ENCODE data around the gene FAM170B.

FAM170B gene

DNA sequence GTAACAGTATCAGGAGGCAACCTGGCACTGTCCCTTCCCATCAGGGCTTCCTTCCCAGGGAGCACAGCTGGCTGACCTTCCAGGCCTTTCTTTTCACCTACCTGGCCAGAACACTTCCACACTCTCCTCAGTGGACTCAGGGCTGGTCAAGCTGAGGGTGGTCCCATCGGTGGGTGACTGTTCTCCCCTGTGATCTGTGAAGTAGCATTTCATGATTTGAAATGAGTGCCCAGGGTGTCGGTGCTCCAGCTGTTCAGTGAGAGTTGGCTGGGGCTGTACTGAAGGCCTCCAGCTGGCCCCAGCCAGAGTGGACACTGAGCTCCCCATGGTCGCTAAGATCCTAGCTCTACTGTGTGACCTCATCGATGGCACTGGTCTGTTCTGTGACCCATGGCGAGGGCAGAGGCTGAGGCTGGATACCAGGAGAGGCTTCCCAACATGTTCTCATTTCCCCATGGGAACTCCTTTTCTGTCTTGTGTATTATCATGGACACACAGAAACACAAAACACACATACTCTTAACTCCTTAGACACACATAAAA is at the start of gene FAM170B:
Gene FAM170B, minus strand, starts transcription at position 316 of the 543 bp plus-strand sequence. Its CDS starts 103 bp downstream, at position 213.
- DNase-seq, result no peak

DNA sequence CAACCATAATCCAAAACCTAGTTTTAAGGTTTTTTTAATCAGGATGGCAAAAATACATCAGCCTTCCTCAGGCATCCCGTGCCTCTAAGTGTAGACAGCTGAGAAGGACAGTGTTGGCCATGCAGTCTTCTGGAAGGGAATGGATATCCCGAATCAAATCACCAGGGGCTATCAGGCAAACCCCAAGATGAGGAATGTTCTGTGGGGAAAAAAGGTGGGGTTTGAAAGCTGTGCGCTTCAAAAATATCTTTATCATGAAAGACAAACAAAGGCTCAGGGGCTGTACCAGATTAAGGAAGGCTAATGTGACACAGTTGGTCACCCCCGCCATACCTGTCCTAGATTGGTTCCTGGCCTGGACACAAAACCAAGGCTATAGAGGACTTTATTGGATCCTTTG is 49.0 kb upstream of the FAM170B start:
- DNase-seq, result no peak

DNA sequence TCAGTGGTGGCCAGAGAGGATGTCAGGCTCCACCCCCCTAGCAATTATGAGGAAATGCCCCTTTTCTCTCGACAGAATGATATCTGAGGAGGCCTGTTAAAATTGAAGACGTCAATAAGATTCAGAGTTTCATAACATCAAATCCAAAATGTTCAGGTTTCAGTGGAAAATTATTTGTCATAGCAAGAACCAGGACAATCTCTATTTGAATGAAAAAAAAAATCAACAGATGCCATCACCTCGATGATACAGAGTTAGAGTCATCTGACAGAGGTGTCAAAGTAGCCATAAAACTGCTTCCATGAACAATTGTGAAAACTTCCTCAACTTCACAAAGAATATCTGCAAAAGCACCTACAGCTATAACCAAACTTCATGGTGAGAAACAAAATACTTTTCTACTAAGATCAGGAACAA is 46.6 kb upstream of the FAM170B start:
- DNase-seq, result no peak

DNA sequence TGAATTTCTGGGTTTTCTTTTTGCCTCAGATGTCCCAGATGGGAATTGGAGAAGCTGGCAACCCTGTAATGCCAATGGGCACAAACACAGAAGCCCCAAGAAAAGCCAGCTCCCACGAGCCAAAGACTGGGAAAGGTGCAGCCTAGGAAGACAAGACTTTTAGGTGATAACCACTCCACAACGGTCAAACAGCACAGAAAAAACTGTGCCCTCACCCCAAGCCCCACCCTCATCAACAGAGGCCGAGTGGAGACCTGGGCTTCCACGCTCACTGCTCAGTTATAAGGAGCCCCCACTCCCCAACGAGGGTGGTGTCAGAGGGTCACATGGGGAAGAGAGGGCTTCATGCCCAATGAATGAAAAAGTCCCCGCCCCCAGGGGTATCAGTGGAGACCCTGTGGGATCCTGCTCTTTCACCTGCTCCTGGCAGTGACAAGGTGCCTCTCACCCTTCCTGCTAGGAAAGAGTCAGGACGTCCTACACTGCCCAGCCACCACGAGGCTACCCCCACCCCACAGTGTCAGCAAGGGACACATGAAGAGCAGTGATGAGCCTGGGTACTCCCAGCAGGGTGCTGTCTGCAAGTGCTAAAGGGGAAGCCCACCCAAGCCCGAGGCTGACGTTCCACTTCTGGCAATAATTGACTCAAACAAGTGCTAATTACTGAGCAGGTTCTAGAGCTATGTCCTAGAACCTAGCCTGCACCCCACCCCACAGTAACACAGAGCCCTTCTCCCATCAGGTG is 46.0 kb upstream of the FAM170B start:
- no peak for DNase-seq

DNA sequence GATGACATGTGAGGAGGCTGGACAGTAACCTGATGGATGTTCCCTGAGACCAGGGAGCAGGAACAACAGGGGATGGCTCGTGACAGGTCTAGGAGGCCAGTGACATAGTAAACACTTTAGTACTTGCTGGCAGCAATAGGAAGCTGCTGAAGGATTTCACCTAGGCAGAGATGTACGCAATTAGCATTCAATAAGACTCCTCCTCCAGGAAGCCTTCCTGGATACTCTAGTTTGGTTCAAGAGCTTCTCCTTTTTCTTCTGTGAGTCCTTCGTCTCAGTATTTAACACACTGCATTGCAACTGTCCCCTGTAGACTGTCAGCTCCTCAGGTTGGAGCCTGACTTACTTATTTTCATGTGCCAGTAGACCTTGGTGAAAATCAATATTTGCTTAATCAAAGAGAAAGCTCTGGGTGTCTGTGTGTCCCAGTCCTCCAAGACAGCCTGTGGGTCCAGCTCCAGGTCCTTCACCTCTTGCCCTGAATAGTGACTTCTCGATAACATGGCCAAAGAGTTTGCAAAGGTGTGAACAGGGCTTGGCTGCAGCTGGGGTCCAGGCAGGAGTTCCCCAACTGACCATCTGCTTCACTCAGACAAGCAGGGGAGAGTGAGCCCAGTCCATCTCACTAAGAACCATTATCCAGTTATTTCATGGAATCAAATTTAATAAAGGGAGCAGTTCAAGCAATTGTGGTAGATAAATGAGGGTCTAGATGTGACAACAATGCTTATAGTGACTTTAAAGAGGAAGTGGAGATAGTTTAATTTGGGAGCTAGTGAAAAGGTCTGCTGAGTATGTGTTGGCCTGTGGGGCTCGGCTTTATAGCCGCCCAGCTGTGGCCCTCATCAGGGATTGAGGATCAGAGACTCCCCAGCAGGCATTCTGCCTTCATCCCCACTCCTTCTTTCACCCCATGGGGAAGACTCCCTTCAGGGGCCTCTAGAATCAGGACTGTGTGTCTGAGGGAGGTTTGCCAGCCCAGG is 45.0 kb upstream of the FAM170B start:
- DNase-seq, result no peak

DNA sequence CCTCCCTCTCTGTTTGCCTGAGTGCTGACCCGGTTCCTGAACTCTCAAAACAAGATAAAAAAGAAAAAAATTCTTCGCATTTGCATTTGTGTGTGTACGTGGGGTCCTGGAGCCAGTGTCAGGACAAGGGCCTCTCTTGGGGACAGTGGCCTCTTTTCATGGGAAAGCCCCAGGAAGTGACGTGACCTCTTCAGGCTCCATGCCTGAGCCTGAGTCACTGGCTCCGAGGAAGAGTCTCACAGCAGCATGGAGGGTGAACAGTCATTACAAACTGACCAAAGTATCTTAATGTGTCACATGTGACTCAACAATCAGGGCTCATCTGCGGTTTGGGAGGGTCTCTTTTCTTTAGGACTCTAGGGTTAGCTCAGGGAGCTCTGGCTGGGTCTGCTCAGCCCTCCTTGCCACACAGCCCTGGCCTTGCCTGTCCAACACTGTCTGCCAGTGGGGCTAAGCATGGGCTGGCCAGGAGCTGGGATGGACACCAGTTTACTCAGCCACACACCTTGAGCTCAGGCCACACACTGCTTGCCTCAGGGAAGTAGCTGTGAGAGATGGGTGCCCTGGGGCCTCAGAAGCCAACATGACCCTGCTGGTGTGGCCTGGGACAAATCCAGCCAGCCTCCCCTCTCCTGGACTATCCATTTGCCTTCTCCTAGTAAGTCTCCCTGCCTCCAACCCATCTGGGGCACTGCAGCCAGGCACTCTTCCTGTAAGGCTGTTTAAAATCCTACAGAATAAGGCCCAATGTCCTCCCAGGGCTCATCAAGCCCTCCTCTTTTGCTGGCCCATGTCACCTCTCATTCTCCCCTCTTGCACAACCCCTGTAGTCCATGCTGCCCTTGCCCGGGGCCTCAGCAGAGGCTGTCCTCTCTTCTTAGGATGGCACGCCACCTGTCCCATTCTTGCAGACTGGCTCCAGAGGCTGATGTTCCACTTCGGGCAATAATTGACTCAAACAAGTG is 43.9 kb upstream of the FAM170B start:
- peak; percentile 34 for DNase-seq

DNA sequence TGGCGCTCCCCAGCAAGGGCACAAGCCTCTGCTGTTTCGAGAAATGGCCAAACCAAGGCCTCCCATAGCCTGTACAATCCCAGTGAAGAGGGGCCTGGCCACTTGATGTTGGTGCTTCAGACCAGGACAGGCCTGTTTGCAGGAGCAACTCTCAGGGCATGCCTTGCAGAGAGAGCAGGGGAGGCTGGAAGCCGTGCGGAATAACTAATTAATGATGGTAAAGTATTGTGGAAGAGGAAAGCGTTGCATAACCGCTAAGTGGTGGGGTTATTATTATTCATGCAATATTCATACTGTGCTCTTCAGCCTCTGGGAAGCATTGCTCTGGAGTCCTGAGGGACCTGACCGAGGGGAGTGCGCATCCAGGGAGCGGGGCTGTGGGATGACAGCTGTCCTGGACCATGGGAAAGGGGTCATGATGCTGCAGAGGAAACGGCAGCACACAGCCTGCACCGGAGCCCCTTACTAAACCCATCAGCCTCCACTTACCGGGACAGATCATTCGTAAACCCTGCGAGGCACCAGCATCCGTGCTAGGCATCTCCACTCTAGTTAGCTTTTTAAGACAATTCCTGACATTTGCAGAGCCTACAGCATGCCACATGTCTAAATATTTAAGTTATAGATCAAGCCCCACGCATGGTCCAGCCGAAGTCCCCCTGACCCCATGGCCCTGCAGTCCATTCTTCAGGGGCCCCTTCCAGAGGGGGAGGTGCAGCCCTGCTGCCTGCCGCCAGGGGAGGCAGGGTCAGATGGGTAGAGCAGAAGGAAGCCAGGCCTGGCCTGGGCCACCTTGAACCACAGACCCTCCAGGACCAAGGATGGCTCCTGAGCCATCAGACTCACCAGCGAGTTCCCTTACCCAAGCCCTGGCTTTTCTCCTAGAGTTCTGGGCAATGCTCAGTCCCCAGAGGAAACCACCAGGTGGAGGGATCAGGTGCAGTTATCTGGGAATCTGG is 42.8 kb upstream of the FAM170B start:
- no peak for DNase-seq

DNA sequence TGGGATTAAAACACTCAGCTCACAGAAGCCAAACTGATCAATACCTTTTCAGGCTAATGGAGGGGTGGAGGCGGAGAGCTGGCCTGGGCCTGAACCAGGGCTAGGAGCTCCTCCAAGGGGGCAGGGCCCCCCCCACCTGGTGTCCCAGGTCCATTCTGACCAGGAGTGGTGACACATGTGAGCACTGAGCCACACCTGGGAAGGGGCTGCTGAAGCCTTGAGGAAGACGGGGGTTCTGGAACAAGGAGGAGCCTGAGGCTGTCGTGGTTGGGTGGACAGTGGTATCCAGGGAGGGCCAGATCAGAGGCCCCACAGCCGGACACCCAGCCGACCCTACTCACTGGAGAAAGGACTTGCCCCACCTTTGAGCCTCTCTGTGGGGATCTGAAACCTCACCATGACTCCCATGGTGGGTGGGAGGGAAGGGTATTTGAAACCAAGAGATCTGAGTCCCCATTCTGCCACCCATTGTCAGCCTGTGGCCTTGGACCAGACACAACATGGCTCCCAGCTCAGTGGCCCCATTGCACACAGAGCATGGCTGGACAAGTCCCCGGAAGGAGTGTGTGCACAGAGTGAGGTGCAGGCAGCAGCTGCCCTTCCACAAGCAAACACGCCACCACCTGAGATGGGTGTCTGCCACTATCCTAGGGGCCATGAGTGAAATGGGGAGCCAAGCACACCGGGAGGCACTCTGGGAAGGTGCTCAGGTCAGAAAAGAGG is 41.9 kb upstream of the FAM170B start:
- no peak for DNase-seq

DNA sequence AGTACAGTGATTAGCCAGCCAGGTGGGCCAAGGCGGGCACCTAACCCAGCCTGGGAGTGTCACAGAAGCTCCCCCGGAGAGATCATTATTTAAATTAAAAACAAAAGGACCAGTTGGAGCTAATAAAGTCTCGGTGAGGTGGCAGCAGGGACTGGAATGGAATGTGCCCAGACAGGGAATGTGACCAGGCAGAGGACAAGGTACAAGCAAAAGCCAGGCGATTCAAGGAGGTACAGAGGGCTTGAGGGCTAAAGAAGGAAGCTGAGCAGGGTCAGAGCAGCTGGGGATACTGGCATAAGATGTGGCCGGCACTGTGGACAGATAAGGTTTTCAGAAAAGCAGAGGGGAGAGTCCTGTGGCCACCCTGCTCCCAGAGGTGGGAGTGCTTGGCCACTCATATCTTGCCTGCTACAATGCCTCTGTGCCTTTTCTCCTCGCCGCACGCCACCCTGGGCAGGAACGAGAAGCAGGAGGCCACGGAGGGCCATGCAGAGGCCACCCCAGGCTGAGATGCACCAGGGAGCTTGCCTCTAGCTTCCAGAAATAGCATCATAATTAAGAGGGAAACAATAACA is 41.2 kb upstream of the FAM170B start:
- DNase-seq, result no peak

DNA sequence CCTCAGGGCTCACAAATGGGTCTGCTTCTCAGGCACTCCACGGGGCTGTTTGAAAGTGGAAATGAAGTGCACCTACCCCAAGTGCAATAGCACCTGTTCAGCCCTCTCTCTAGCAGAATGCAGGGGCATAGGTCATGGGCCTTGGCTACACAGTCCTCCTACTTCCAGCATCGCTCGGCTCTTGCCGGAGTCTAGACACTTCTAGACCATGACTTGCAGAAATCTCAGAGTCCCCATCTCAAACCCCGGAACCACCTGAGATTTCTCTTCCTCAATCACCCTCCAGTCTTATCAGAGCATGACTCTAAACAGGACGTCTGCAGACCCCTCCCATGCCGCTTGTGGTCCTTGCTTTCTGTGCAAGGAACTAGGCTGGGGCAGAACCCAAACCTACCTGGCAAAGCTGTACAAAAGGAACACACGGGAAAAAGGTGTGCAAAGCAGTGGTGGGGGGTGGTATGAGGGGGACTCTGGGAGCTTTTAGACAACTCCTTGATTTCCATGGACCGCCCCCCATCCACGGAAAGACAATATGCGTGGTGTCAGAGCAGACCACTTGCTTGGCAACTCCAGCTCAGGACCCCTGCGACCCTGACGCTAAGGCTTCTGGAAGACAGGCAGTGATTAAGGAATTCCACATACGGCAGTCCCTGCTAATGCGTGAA is 40.6 kb upstream of the FAM170B start:
- no peak for DNase-seq

DNA sequence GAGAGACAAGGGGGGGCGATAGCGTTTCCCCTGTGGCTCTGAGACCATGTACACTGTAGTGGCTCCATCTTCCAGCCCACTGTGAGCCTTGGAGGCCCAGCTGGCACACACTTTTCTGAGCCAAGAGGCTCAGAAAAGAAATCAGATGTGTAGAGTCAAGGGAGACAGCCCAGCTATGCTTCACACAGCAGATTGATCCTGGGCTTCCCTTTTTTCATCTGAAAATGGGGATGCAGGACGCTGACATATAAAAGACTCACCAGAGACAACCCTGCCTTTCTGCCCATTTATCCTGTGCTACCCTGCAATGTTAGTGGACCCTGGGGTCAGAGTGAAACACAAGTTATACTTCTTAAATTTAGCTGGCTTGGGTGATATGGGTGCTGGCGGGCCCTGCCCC is 40.0 kb upstream of the FAM170B start:
- no peak for DNase-seq

DNA sequence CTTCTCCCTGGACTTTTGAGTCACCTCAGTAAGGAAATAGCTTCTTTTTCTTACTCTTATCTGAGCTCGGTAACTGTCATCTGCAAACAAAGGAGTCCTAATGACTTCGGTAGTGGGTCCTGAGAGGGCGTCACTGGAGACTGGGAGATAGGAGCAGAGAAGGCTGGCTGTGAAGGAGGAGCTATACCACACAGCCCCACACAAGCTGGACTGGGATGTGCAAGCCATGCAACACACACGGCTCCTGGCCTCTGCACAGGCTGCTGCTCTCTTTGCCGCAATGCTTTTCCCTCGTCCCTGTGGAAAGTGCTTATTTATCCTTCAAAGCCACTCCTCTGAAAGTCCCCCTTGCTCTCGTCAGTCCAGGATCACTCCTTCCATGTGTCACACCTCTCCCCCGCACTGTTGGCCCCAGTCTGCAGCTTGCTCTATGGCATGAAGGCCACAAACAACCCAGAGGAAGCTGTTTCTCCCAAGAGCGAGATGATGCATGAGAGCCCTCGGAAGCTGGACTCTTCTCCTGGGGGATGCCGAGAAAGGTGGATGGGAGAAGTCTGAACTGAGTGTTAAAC is 39.5 kb upstream of the FAM170B start:
- no peak for DNase-seq

DNA sequence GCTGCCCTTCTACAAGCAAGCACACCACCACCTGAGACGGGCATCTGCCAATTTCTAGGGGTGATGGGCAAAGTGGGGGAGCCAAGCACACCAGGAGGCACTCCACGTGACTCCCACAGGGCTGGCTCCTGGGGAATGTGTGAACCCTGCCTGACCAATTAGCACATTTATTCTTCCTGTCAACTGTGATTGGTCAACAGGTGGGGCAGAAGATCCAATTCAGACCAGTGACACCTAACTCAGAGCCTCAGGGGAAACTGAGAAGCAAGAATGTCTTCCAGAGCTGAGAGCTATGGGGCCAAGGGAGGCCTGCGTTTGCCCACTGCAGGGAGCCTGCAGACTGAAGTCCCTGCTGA is 38.9 kb upstream of the FAM170B start:
- DNase-seq, result no peak

DNA sequence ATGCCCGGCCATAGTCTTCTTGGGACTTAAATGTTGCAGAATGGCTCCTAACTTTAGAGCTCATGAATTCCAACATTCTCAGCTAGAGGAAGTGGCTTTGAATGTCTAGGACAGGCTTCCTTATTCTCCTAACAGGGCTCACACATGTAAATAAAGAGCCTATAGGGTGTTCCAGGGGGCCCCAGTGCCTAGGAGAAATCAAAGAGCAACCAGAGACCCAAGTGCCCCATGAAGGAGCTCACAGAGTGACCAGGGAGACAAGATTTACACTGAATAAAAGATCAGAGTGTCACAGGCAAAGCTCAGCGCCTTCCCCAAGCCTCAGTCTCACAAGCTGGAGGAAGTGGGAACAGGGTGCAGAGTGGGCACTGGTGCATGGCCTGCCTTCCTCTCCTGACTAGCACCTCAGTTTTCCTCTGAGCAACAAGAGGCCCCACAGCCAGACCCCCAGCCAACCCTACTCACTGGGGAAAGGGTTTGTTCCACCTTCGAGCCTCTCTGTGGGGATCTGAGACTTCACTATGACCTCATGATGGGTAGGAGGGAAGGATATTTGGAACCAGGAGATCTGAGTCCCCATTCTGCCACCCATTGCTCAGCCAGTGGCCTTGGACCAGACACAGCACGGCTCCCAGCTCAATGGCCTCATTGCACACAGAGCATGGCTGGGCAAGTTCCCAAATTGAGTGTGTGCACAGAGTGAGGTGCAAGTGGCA is 38.4 kb upstream of the FAM170B start:
- DNase-seq, result no peak

DNA sequence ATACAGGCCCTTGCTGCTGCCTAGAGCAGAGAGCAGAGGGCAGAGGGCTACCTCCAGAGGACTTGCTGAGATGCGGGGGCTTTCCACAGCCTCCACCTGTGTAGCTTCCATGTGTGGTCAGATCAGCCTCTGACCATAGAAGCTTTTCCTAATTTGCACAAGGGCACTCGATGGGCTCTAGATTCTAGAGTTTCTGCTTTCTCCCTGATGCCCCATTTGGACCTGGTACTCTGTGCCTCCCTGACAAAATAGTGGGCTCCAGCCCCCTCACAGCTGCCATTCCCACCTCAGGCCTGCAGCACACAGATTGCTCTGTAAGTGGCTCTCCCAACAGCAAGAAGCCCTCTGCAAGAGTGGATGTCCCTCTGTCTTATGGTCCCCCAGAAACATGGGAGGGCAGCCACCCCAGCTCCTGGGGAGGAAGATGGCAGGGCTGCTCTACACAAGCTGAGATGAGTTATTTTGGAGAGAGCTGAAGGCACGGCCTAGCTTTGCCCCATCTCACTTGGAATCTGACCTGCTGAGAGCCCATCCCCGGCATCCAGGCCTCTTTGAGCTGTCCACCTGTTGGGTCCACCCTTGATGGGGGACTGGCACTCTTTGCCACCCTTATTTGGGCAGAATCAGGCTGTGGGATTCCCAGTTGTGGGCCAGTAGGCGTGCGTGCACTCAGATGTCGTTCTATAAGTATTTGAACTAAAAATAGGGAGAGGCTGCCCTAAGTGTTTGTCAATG is 37.7 kb upstream of the FAM170B start:
- DNase-seq, result no peak

DNA sequence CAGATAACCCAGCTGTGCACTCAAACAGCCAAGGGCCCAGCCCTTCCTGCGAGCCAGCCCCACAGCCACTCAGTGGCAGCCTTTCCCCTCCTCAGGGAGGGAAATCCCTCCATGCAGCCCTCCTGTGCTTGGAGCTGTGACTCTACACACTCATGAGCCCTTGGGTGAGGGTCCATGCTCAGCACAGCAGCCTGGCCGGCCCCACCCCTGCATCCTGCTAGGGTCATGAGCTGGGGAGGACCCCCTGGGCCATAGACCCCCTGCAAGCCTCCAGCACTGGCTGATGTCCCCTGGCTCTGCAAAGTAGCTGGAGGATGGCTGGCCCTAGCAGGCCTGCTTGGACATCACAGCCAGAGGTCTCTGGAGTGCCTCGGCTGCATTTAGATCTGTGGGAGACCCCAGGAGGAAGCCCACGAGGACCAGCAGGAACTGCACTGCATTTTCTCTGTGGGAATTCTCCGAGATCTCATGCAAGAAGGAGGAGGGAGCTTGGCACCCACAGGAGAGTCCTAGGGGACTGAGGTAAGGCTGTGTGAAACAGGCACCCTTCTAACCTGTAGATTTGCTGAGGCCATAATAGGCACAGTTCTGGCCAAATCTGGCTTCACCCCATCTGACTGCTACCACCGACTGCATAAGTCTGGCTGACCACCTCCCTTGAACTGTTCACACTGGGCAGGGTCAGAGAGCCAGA is 37.0 kb upstream of the FAM170B start:
- DNase-seq, result no peak

DNA sequence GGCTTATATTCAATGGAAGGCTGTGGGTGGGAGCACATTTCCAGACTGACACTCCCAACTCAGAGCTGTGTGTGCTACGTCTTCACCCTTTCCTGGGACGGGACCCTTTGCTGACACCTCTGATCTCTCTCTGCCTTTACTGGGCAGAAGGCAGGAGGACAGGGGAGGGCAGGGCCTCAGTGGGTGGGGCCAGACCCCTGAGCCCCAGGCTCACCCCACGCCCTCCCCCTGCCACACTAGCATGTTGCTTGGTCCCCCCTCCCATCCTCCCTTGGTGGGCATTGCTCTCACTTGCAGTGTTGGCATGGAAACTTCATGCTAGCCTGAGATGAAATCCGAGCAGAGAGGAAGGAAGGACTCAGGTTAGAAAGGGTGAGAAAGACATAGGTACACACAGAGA is 36.0 kb upstream of the FAM170B start:
- no peak for DNase-seq

Data from stimulated activated CD4-positive, alpha-beta T cell treated with anti-CD3 and anti-CD28 coated beads, Interleukin-12 subunit alpha, Interleukin-12 subunit beta, amount 100 ng/mL, for 4 hours (primary cell).